Osteocyte (in vitro differentiated cells): ENCODE results near the gene ANKS3. TPM values are rescaled to one million over a fixed set of nuclear protein-coding genes. Genes with fewer than 3 reads are reported as not detected.
A peak's percentile ranks its signal among the peaks of the same experiment; 100 is the strongest.

ENCODE experiments used
- DNase-seq: peaks from one replicate; pipeline ENCODE4 v3.0.0; 2021; ENCODE audit warnings: mixed read lengths; ENCODE audit not compliant: unreplicated experiment; ENCODE audit errors: extremely low spot score
- H3K27ac Mint-ChIP-seq: one replicate; pipeline ENCODE4 v1.8.0; 2021; ENCODE audit warnings: mild to moderate bottlenecking, mixed read lengths; ENCODE audit not compliant: unreplicated experiment
- H3K27me3 Mint-ChIP-seq: one replicate; pipeline ENCODE4 v1.8.0; 2021; ENCODE audit warnings: mixed read lengths; ENCODE audit not compliant: unreplicated experiment
- H3K36me3 Mint-ChIP-seq: one replicate; pipeline ENCODE4 v1.8.0; 2021; ENCODE audit warnings: mixed read lengths; ENCODE audit not compliant: unreplicated experiment
- H3K4me1 Mint-ChIP-seq: one replicate; pipeline ENCODE4 v1.8.0; 2021; ENCODE audit warnings: mixed read lengths; ENCODE audit not compliant: unreplicated experiment
- H3K4me3 Mint-ChIP-seq: one replicate; pipeline ENCODE4 v1.8.0; 2021; ENCODE audit warnings: mild to moderate bottlenecking, moderate library complexity, mixed read lengths; ENCODE audit not compliant: unreplicated experiment
- H3K9me3 Mint-ChIP-seq: one replicate; pipeline ENCODE4 v1.8.0; 2021; ENCODE audit warnings: mixed read lengths; ENCODE audit not compliant: unreplicated experiment
- CTCF ChIP-seq: fragments of 200-600 bp; sonication (generic); IDR thresholded peaks from 2 replicates; pipeline ENCODE4 v1.5.0; 2021; ENCODE audit warnings: antibody characterized with exemption, mild to moderate bottlenecking, moderate library complexity
- total RNA-seq: library from RNA; stranded (reverse); gene quantifications from 2 replicates; pipeline ENCODE4 v1.2.1, GENCODE V29; 2021

Gene ANKS3
- total RNA-seq, 1 donor from 2014 or later, result 30.0 TPM

- Mint-ChIP-seq H3K27ac (no peak overlapping the region), H3K27me3 (no peaks in the 10 kb centered on the region), H3K4me1 (peaks cover 13% of the 10 kb centered on the region), H3K9me3 (no peaks in the 10 kb centered on the region), H3K4me3 (no peak overlapping the region), H3K36me3 (peaks cover 9% of the 10 kb centered on the region)
- DNase-seq, result no peak
- TF ChIP-seq CTCF, result no peak
These were observed 69.3 kb downstream of the ANKS3 start for GRCh38 chr16:4664538-4665418.

- Mint-ChIP-seq H3K4me1 (peaks cover 13% of the 10 kb centered on the region), H3K27ac (peak overlapping the region; percentile 45), H3K9me3 (no peaks in the 10 kb centered on the region), H3K36me3 (peaks cover 5% of the 10 kb centered on the region), H3K27me3 (no peaks in the 10 kb centered on the region), H3K4me3 (no peak overlapping the region)
- TF ChIP-seq CTCF, result no peak
- DNase-seq, result no peak
These were observed 70.2 kb downstream of the ANKS3 start for GRCh38 chr16:4663777-4664465.

- H3K4me3 Mint-ChIP-seq, result no peak overlapping the region
- peaks cover 13% of the 10 kb centered on the region for H3K4me1 Mint-ChIP-seq
- no peak for TF ChIP-seq CTCF
- no peak for DNase-seq
- H3K36me3 Mint-ChIP-seq, result peaks cover 5% of the 10 kb centered on the region
- H3K27me3 Mint-ChIP-seq, result no peaks in the 10 kb centered on the region
- no peaks in the 10 kb centered on the region for H3K9me3 Mint-ChIP-seq
- H3K27ac Mint-ChIP-seq, result peak overlapping the region; percentile 45
These were observed 70.7 kb downstream of the ANKS3 start for GRCh38 chr16:4663465-4663776.

- no peak overlapping the region for H3K27ac Mint-ChIP-seq
- H3K27me3 Mint-ChIP-seq, result no peaks in the 10 kb centered on the region
- no peak overlapping the region for H3K4me3 Mint-ChIP-seq
- H3K9me3 Mint-ChIP-seq, result no peaks in the 10 kb centered on the region
- H3K4me1 Mint-ChIP-seq, result peaks cover 13% of the 10 kb centered on the region
- TF ChIP-seq CTCF, result no peak
- DNase-seq, result no peak
- H3K36me3 Mint-ChIP-seq, result peaks cover 5% of the 10 kb centered on the region
These were observed 72.4 kb downstream of the ANKS3 start for GRCh38 chr16:4661661-4662060.

- TF ChIP-seq CTCF, result no peak
- no peaks in the 10 kb centered on the region for H3K9me3 Mint-ChIP-seq
- no peak for DNase-seq
- H3K4me1 Mint-ChIP-seq, result peaks cover 13% of the 10 kb centered on the region
- H3K36me3 Mint-ChIP-seq, result peaks cover 9% of the 10 kb centered on the region
- H3K27ac Mint-ChIP-seq, result no peak overlapping the region
- H3K27me3 Mint-ChIP-seq, result no peaks in the 10 kb centered on the region
- H3K4me3 Mint-ChIP-seq, result no peak overlapping the region
These were observed 73.5 kb downstream of the ANKS3 start for GRCh38 chr16:4660454-4661007.
